Measurements from ENCODE around the gene GAP43.
"Not testable (repeated sequence)": the region's sequence is repeated elsewhere in the genome, so short reads cannot be mapped to it uniquely, and the experiment has no call there.

Gene GAP43

GRCh38 chr3:115704661-115705338 is 81.5 kb downstream of the GAP43 start:
- DNase-seq: no peak

GRCh38 chr3:115706311-115706829 is 83.1 kb downstream of the GAP43 start:
- no peak for DNase-seq

DNA sequence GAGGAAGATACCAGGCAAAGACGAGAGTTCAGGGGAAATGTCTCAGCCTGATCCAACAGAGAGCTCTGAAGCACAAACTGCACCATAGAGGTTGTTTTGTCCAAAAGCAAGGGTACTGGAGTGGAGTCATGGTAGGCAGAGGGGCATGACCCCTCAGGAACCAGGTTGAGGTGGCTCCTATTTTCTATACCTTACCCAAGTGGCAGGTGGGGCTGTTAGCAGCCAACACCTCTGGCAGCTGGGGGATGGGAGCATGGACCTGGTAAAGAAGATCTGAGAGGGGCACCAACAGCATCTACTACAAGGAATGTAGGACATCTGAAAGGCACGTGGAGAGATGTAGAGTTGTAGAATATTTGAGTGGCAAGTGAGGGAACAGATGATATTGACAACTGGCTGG is 85.2 kb downstream of the GAP43 start:
- DNase-seq: no peak

DNA sequence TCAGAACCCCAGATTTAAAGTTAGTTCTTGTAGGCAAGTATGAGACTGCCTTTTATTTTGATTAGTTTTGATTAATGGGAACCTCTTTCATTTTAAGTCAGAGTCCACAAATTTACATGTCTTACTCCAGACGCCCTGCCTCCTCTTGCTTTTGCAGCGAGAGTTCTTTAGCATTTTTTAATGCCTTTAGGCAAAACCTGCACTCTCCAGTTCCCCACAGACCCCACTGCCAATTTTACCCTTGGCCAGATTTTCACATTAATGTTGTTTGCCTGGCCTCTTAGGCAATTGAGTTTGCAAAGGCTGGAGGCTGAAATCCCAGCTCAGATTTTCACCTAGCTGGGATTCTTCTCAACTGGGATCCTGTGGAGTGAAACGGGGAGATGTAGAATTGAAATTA is 85.8 kb downstream of the GAP43 start:
- DNase-seq: no peak

DNA sequence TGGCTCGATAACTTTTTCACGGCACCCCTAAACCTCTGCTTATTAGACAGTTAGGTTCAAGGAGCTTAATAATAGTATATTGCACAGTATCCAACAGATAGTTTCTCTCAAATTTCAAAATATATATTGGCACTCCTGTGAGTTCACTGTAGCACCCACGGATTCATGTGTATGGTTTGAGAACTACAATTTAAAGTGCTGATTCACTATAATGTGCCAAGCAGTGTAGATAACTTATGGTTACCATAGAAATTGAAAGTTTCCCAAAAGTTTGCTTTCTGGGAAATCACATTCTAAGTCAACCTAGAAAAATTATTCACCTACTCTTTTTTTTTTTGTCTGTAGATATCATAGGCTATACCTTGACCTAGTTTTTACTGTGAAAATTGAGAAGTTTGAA is 86.6 kb downstream of the GAP43 start:
- DNase-seq: no peak

- DNase-seq: no peak
Measured at GRCh38 chr3:115710799-115711198, 87.5 kb downstream of the GAP43 start.

DNA sequence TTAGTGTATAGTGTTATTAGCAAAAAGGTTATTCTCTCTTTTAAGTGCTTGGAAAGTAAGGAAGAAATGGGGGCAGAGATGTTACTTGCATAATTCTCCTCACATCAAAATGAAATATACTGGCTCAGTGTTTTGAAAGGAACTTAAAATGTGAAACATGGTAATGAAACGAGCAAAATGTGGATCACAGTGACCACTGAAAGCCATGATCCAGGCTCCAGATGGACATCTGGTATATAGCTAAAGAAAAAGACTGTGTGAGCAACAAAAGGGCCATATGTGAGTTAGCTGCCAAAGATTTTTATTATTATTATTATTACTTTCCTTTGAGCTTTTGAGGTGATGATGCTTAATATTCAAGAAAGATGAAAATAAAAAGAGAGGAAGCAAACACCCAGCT is 89.6 kb downstream of the GAP43 start:
- DNase-seq: no peak

DNA sequence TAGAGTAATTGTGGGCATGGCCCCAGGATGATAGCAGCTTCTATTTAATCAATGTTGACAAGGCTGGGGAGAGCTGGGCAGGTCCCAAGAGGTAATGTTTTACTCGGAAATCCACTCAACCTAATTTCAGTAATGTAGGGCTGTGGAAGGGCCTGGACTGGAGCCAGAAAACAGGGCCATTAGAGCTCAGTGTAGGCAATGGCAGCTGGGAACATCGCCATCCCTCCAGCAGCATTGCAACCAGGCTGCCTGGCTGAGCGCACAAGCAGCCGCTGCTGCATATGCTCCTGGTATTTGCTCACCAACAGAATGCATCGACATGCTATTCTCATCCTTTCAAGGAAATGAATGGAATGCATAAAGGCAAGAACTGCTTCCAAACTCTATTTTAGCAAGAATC is 90.0 kb downstream of the GAP43 start:
- DNase-seq: peak; percentile 59

DNA sequence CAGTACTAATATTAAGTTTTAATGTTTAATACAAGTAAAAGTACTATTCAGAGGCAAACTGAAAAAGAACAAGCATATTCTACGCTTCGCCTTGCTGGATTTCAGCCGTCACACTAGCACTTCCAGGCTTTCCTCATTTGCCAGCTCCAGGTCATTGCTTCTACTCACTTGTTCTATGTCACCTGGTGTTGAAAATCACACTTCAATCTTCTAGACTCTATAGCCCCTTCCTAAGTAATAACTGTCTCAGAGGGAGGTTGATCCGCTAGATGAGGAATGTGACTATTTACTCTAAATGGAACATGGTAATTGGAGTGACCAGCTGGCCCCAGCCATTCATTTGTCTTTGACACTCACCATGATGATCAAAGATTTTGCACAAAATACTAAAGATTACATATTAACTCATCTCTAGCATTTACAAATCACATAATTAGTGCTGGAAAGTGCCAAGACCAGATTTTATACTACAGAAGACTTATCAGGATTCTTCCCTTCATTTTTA is 92.0 kb downstream of the GAP43 start:
- DNase-seq: no peak

GRCh38 chr3:115720983-115721382 is 97.7 kb downstream of the GAP43 start:
- DNase-seq: no peak

DNA sequence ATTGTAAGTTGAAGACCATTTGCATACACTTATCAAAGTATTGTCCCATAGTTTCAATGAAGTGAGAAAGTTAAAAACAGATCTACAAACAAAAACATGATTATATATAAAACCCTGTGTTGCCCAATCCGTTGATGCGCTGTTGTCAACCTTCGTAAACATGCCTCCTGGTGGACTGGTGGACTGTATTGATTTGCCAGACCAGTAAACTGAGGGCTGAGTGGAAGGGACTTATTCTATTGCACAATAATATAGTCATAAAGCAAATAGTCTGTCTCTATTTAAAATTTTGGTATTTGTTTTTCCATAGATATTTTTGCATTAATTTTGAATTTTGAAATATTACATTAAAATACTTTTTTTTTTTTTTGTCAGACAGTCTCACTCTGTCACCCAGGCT is 102.5 kb downstream of the GAP43 start:
- DNase-seq: no peak

GRCh38 chr3:115727135-115727534 is 103.8 kb downstream of the GAP43 start:
- DNase-seq: no peak

- DNase-seq: no peak
Measured at GRCh38 chr3:115728013-115728412, 104.7 kb downstream of the GAP43 start.

DNA sequence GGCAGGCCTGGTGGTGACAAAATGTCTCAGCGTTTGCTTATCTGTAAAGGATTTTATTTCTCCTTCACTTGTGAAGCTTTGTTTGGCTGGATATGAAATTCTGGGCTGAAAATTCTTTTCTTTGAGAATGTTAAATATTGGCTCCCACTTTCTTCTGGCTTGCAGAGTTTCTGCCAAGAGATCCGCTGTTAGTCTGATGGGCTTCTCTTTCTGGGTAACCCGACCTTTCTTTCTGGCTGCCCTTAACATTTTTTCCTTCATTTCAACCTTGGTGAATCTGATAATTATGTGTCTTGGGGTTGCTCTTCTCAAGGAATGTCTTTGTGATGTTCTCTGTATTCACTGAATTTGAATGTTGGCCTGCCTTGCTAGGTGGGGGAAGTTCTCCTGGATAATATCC is 113.0 kb downstream of the GAP43 start:
- DNase-seq: not testable (repeated sequence)

GRCh38 chr3:115741650-115742049 is 118.3 kb downstream of the GAP43 start:
- DNase-seq: no peak

DNA sequence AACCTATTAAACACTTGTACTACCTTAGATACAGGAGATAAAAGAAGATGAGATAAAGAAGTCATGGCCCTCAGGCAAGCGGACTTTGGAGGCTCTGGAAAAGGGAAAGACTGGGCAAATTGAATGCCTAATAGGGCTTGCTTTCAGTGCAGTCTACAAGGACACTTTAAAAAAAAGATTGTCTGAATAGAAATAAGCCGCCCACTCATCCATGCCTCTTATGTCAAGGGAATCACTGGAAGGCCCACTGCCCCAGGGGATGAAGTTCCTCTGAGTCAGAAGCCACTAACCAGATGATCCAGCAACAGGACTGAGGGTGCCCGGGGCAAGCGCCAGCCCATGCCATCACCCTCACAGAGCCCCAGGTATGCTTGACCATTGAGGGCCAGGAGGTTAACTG is 121.2 kb downstream of the GAP43 start:
- DNase-seq: not testable (repeated sequence)

GRCh38 chr3:115752978-115753377 is 129.7 kb downstream of the GAP43 start:
- not testable (repeated sequence) for DNase-seq

GRCh38 chr3:115758076-115758763 is 134.9 kb downstream of the GAP43 start:
- no peak for DNase-seq

- DNase-seq: peak; percentile 41
Measured at GRCh38 chr3:115760716-115761115, 137.4 kb downstream of the GAP43 start.

GRCh38 chr3:115761927-115762305 is 138.6 kb downstream of the GAP43 start:
- no peak for DNase-seq

- DNase-seq: no peak
Measured at GRCh38 chr3:115766587-115767482, 143.5 kb downstream of the GAP43 start.

DNA sequence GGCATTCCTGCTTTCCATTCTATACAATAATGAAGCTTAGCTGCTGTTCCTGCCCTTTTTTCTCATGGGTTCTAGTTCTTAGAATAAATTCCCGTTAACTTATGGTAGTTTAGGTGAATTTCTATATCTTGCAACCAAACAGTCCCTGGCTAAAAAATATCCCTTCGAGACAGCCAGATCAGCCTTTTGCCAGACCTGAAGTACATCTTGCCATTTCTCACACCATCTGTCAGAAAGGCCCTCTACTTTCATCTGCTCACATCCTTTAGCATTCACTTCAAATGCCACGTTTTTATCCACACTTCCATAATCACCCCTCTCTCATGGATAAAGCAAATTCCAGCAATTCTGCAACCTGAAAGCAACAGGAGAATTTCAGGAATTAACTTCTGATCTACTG is 145.4 kb downstream of the GAP43 start:
- no peak for DNase-seq
